SKM-1 (cell line): ENCODE results near the gene EPHA3.

ENCODE experiments used
- DNase-seq: peaks from one replicate; lab custom pipeline; 2025; ENCODE audit not compliant: unreplicated experiment; lab: John Stamatoyannopoulos, UW

EPHA3 gene

GRCh38 chr3:89434621-89435380, 327.4 kb downstream of the EPHA3 start:
- DNase-seq = no peak

GRCh38 chr3:89436846-89437245, 329.4 kb downstream of the EPHA3 start:
- DNase-seq = no peak

- DNase-seq = no peak
Measured at GRCh38 chr3:89440386-89440785, 333.0 kb downstream of the EPHA3 start.

GRCh38 chr3:89441141-89441540, 333.7 kb downstream of the EPHA3 start:
- DNase-seq = no peak

- no peak for DNase-seq
Measured at GRCh38 chr3:89446593-89446992, 339.2 kb downstream of the EPHA3 start.

GRCh38 chr3:89447243-89447642, 339.8 kb downstream of the EPHA3 start:
- DNase-seq = no peak

GRCh38 chr3:89449086-89449485, 341.7 kb downstream of the EPHA3 start:
- DNase-seq = no peak

- DNase-seq = no peak
Measured at GRCh38 chr3:89452066-89452465, 344.6 kb downstream of the EPHA3 start.

GRCh38 chr3:89455240-89455639, 347.8 kb downstream of the EPHA3 start:
- DNase-seq = no peak

GRCh38 chr3:89467898-89468363, 360.5 kb downstream of the EPHA3 start:
- no peak for DNase-seq

- DNase-seq = no peak
Measured at GRCh38 chr3:89472101-89472500, 364.7 kb downstream of the EPHA3 start.

GRCh38 chr3:89474333-89475130, 367.1 kb downstream of the EPHA3 start:
- no peak for DNase-seq

- peak; percentile 41 for DNase-seq
Measured at GRCh38 chr3:89488800-89489580, 381.6 kb downstream of the EPHA3 start.

- DNase-seq = no peak
Measured at GRCh38 chr3:89490129-89490528, 382.7 kb downstream of the EPHA3 start.

- no peak for DNase-seq
Measured at GRCh38 chr3:89494734-89495133, 387.3 kb downstream of the EPHA3 start.

- no peak for DNase-seq
Measured at GRCh38 chr3:89503891-89504391, 396.5 kb downstream of the EPHA3 start.

- DNase-seq = no peak
Measured at GRCh38 chr3:89504432-89504831, 397.0 kb downstream of the EPHA3 start.

GRCh38 chr3:89506462-89507103, 399.2 kb downstream of the EPHA3 start:
- no peak for DNase-seq

- DNase-seq = no peak
Measured at GRCh38 chr3:89521328-89521727, 413.9 kb downstream of the EPHA3 start.

- no peak for DNase-seq
Measured at GRCh38 chr3:89522155-89522554, 414.7 kb downstream of the EPHA3 start.

- no peak for DNase-seq
Measured at GRCh38 chr3:89525609-89526008, 418.2 kb downstream of the EPHA3 start.
